NOMO-1 (cell line): ENCODE measurements around the gene CPXM2.

Source experiments
- DNase-seq, 2 experiments: peaks; one replicate each; lab custom pipeline; 2025; ENCODE audit not compliant: unreplicated experiment in 2 of 2; lab: John Stamatoyannopoulos, UW

The CPXM2 gene

DNA sequence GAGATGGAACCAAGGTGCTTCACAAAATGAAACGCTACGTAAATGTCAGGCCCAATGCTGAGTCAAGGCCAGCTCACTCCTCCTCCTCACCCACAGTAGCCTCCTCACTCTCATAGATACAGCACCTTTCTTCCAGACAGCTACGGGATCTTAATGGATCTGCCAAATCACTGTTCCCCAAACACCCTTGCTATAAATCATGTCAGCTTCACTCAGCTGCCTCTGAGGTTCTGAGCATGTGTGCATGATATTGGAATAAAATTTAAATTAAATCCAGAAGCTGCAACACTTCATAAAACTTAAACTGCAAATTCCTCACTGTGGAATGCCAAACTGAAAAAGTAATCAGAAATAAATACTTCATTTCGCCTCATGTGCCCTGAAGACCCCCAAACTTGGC lies 14.7 kb upstream of the CPXM2 start:
- DNase-seq = no peak

DNA sequence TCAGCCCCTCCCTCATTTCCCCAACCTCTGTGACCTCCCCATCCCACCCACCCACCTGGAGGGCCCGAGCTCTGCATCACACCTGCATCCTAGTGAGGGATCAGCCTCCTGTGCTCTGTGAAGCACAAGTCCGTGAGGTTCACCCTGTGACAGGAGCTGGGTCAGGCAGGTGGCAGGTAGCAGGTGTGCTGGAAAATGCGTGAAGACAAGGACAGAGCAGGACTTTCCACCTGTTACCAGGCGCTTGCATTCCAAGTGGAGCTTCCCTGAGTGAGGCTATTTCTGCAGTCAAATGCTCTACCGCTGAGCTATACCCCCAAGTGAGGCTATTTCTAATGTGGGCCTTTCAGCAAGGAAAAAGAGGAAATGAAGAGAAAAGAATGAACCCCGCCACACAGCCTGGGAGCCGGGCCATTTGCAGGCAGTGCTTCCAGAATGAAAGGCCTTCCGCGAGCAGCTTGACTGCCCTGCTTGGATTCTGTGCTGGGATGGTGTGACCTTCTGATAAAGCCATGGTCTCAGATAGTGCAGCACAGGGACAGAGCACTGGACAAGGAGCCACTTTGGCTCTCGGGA lies 13.3 kb upstream of the CPXM2 start:
- no peak for DNase-seq

DNA sequence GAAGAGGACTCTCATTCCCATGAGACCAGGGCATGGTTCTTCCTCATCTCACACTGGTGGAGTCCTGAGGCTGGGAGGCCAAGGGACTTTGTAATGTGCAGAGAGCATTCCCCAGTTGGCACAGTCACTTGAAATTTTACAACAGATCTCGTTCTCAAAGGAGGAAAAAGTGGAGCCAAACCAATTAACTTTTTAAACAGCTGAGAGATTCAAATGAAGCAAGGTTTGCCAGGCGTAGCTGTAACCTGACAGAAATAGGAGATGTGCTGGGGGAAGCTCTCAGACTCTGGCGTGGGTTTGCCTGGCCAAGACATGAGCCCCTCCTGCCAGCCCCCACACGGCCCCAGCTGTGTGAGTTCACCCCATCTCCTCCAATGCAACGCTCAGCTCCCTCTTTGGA lies 12.0 kb upstream of the CPXM2 start:
- DNase-seq = no peak

DNA sequence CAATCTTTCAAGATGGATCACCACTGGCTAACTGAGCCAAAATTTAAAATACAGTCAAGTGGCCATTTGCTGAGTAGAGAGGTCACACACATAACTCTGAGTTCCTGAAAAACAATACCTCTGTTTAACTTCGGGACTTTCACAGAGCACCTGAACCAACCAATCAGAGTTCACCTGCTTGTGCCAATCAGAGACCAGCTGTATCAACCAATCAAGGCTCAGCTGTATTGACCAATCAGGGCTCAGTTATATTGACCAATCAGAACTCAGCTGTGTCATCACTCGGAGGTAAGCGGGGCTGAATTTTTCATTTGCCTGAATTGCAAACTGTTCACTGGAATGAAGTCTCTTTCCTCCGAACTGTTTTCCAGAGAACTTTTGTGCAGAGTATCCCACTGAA lies 10.0 kb upstream of the CPXM2 start:
- DNase-seq = no peak

DNA sequence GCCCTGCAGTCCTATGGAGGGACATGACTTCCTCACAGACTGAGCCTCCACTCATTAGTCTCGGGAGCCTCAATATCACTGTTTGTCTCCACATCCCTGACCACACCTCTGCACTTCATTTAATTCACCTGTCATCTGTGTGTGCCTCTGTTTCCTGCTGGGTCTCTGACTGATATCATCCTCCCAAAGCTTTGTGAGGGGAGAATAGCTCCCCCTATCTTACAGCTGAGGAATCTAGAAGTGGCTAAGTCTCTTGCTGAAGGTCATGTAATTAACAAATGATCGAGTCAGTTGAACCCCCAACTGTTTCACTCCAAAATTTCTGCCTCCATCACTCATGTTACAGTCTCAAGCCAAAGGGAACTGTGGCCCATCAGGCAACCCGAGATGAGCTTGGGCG lies 5.5 kb upstream of the CPXM2 start:
- no peak for DNase-seq

DNA sequence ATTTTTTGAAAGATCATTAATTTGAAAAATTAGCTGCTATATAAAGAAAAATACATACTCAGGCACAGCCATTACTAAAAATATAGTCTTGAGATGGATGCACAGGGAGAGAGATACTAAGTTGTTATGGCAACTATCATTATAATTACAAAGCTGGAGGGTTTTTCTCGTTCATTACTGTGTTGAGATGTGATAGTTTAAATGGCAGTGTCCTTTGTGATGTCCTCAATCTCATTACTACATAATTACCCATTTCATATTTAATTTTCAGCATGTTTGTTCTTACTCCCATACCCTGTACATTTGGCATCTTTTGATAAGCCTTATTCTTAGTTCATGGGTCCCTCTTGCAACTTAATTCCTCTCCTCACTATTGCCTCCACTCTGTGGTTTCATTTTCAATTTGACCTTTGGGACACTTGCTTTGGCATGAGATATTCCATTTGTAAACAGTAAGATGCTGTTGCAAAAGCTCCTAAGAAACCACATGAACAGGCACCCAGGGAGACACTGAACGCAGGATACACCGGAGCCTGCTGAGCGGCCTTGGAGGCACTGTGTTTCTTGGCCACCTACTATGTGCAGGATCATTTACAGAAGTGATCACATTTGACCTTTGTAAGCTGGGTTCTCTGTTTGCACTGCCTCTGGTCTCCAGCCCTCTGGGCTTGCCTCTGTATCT lies 4.8 kb upstream of the CPXM2 start:
- DNase-seq = no peak

DNA sequence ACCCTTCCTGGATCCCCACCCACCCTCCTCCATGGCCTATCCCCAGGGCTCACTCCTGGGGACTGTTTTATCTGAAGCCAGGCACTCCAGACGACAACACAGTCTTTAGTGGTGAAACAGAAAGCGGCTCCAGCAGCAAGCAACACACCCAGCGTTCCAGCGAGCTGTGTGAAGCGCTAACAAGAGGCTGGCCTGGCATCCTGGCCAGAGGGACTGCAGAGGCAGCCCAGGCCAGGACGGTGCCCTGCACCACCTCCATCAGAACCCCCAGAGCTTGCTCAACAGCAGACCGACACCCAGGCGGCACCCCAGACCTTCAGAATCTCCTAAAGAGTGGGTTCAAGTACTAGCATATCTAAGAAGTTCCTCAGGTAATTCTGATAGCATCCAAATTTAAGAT lies 2.0 kb upstream of the CPXM2 start:
- no peak for DNase-seq

DNA sequence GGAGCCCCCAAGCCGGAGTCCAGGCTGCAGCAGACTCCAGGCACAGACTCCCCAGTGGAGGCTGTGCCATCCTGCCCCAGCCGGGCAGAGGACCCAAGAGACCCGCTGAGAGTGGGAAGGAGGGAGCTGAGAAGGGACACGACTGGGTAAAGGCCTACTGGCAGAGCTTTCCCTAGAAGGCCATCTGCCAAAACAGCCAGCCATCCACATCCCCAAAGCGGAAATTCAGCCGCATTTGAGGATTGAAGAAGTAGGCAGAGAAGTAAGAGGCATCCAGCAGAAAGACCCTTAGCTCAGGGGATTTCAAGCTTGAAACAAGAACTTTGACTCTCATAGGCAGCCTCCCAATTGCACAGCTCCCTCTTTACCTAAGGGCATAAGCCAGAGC lies 857 bp downstream of the CPXM2 start:
- DNase-seq = no peak

DNA sequence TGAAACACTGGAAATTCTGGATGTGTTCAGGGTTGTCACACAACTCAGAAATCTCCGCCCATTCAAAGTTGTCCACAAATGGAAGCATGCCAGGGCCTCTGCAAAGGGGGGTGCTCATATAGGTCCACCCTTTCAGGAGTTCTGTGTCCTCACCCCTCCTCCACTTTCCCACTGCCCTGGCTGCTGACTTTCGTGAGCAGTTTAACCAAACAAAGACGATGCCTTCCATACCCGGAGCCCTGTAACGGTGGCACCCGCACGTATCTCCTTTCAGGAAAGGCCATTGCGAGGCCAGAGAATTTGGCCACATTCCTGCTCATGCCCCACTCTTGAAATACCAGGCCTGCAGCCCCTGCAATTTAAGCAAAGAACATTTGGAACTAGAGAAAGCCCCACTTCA lies 1.4 kb downstream of the CPXM2 start:
- DNase-seq = no peak

DNA sequence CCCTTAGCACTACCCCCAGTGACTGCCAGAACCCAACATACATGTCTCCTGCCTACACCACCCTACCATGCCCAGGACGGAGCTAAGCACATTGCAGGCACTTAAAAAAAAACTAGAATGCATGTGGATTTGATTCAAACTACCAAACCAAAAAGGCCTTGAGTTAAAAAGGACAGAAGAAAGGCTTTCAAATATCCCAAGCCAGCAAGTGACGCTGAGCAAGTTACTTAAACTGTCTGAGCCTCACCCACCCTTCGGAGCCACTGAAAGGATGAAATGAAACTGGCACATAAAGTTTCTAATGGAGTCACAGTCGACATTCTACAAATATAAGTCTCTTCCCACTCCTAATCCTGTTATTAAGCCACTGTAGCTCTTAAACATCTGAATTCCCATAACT lies 1.8 kb downstream of the CPXM2 start:
- no peak for DNase-seq

DNA sequence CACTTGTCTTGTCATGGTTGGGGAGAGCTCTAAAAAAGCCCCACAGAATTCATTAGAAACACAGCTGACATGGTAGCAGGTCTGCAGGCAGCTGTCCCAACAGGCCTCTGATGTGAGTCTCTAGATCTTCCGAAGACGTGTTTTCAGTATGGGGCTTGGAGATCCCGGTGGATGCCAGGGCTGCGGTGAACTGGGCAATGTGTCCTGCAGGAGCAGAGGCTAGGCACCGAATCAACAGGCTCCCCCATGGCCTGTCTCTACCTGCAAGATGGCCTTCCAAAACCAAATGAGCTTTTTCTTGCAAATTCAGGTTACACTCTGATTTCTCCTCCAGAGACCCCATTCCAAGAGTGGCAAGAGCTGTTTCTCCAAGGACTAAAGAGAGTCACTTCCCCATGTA lies 2.9 kb downstream of the CPXM2 start:
- no peak for DNase-seq

DNA sequence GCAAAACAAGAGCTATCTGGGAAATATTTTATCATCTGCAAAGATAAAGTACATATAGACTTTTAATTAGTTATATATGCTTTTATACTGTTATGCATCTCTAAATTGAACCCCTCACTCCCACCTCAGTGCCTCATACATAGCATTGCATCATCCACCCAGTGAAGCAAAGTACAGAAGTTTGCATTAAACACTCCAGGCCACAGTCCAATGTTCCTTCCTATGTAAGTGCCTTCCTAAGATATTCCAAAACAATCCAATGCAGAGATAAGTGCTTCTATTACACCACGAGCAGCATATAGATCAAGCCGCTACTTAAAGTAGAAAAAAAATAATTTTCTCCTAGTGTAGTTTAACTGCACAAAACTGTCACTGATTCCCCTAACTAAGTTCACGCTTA lies 3.4 kb downstream of the CPXM2 start:
- DNase-seq = no peak

DNA sequence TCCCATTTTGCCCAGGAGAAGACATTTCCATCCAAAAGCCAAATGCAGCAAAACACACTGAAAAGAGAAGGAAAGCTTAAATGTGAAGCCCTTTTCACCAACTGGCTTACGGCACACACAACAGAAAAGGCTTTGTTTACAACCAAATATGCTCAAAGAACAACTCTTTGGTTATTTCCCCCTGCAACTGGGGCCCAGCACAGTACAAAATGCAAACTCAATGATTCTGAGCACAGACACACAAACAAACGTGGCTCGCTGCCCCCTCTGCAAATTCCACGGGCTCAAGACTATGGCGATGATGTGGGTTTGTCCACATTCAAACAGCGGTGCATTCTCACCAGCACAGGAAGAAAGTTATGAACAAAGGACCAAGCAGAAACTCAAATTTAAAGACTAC lies 5.3 kb downstream of the CPXM2 start:
- no peak for DNase-seq

DNA sequence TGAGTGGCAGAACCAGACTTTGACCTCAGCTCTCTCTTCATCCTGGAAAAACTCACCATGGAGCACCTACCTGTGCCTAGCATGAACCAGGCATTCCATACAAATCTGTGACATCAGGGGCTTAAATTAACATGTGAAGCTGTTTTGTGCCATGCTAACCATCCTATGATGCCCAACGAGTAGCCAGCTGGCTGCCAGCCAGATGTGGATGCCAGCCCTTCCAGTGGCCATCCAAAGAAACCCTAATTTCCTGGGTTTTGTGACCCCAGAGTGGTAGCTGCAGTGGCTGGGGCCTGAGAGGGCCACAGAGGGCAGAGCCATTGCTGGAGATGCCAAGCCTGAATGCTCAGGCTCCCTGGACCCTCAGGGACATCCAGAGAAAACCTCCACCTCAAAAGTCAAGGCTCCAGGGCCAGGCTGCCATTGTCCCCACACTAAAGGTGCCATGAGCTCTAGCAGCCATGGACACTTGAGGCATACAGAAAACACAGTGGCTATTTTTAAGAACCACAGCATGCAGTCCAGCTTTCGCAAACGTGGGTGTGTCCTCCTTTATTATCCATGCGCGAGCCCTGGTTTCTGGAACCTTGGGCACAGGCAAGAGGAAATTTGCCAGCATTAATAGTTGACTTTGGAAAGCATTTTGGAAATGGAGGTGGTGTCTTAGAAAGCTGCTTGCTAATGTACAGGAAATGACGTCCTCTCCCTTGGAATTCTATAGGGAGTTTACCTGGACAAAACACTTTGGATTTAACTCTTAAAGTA lies 6.0 kb downstream of the CPXM2 start:
- no peak for DNase-seq

DNA sequence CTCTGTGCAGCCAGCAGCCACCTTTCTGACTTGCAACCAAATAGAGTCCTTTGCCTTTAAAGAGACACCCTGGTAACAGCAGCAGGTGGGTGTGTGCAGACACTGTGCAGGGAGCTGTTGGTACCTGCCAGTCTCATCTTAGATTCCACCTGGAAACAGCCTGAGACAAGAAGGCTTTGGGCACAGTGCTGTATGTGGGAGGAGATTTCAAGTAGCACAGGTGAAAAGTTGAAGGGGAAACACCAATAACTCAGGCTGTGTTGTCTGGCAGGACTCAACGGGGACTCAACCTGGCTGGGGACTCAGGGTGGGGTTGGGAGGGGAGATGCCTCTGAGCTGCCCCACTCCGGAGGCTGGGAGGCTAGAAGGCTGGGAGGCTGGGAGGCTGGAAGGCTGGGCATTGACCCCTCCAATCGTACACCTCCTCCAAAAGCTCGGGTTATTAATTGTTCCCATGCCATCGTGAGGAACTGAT lies 6.7 kb downstream of the CPXM2 start:
- DNase-seq = no peak

DNA sequence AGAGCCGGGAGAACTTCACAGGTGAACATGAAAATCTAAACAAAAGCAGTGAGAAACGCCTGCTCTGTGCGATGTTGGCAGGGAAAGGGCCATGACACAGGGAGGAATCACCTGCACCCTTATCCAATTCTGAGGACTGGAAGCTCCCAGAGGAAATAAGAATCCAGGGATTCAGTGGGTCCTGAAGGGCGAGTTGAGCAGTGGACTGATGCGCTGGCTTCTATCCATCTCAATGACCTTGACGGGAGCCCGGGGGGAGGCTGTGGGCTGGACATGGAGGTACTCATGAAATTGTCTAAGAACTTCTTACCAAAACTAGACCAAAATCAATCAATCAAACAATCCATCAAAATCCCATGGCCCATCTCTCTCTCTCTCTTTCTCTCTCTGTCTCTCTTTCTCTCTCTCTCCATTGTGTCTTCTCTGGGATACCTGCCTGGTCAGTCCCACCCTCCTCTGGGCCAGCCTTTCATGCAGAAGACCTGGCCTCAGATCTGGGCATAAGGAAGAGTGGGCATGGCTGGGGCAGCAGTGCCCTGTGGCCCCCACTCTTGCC lies 7.2 kb downstream of the CPXM2 start:
- DNase-seq = no peak

DNA sequence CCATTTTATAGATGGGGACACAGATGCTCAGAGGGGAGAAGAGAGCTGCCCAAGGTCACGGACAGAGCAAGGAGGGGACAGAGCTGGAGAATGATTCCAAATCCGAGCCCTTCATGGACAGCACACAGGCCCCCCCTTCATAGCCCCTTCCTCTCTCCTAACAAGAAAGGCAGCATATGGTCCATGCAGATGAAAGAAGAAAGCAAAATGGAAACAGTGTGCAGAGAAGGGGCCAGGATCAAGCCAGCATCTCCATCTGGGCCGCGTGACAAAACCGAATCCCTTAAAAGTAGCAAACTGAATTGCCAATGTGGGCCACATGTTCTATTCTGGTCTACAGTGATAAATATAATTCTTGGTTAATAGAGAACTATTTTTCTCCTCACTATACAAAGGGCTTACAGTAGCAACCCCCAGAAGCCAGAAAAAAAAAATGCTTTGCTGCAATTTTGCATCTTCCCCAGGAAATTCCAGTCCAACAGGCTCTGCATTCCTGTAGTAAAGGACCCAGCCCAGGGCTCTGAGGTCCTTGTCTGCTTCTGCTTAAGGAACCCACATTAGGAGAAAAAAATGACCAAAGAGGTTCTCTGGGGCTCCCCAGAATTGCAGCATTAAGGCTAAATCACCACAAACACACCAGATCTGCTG lies 7.8 kb downstream of the CPXM2 start:
- DNase-seq = no peak

DNA sequence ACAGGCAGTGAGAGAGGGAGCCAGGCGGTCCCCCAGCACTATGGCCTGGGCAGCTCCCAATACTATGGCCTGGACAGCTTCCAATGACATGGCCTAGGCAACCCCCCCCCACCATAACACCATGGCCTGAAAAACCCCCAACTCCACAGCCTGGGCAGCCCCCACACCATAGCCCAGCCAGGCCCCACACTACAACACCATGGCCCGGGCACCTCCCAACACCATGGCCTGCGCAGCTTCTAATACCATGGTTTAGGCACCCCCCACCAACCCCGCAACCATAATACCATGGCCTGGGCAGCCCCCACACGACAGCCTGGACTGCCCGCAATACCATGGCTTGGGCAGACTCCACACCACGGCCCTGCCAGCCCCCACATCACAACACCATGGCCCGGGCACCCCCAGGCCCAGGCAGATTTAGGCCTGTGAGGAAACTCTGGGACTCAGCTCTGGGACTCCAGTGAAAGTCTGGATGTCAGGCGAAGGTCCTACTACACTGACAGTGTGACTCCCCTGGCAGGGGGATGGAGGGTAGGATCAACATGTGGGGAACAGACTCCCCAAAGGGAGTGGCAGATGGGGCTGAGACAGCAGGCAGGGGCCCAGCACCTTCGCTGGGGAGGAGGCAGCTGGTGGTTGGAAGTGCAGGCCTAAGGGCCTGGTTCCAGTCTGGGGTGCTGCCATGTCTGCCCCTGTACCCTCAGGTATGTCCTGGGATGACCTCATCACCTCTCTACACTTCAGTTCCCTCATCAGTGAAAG lies 8.7 kb downstream of the CPXM2 start:
- no peak for DNase-seq

DNA sequence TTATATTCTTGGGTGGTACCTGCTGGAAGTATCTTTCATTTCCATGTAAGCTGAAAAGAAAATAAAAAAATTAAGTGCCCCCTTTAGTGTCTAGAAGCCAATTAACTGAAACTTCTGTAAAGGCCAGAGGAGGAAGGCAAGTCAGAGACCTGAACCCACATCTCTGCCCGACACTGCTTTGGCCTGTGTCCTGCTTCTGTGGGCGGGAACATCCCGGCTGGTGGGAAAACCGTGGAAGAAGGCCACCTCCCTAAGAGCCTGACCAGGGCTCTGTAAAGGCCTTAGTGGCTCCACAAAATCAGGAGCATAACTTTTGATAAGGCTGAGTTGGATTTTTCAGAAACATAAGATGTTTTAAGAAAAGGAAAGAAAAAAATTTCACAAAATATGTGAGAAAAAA lies 9.4 kb downstream of the CPXM2 start:
- no peak for DNase-seq

DNA sequence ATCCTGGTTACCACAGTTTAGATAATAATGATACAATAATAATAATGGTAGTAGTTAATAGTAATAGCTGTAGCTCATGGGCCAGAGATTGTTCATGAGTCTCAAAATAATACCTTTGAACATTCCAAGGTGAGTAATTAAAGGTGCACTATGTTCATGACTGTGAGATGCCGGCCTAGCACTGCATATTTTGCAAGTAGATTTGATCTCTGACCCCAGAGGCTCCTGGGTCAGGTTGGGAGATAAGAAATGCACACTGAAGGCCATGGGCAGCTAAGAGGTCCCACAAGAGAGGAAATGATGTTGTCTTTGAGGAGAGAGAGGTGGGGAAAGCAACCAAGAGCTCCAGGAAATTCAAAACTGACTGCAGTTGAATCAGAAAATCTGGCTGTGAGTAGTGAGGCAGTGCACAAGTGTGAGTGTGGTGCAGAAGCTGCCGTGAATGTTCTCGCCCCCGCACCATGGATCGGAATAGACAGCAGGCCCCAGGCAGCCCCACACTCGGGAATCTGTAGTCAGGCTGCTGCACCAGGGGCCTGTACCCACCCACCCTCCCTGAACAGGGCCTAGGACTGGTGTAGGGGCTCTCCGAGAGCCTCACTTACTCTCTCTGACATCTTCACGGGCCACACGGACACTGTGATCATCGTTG lies 11.9 kb downstream of the CPXM2 start:
- DNase-seq = no peak
